ENCODE results near the gene COL19A1.

DNA sequence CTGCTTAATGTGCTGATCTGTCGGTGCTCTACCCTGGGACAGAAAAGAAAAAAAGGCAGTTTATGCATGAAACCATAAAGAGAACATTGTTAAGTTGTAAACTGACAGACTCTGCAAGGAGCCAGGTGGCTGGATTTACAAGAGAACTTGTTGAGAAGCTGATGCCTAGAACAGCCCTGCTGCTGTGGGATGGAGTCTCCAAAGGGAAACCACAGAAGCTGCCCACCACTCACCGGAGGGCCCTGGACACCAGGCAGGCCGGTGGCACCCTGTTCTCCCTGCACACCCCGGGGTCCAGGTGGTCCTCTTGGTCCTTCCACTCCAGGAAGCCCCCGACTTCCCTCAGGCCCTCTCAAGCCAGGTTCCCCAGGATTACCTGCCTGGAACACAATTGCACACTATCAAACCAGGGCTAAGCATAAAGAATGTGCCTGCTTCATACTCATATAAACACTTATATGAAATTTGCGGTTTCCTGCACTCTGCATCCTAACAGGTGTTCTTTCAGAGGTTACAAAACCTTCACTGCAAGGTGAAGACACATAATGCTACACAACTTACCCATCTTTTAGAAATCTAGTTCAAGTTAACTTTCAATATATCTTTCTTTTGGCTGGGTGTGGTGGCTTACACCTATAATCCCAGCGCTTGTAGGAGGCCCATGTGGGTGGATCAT, 368.3 kb downstream of the COL19A1 start:
- no peak for TF ChIP-seq POLR2AphosphoS5 (IDR thresholded peaks at IDR 0.05; ENCODE audit: low read depth, low read length)
- TF ChIP-seq, protein P1, sequence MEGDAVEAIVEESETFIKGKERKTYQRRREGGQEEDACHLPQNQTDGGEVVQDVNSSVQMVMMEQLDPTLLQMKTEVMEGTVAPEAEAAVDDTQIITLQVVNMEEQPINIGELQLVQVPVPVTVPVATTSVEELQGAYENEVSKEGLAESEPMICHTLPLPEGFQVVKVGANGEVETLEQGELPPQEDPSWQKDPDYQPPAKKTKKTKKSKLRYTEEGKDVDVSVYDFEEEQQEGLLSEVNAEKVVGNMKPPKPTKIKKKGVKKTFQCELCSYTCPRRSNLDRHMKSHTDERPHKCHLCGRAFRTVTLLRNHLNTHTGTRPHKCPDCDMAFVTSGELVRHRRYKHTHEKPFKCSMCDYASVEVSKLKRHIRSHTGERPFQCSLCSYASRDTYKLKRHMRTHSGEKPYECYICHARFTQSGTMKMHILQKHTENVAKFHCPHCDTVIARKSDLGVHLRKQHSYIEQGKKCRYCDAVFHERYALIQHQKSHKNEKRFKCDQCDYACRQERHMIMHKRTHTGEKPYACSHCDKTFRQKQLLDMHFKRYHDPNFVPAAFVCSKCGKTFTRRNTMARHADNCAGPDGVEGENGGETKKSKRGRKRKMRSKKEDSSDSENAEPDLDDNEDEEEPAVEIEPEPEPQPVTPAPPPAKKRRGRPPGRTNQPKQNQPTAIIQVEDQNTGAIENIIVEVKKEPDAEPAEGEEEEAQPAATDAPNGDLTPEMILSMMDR (IDR thresholded peaks at IDR 0.05) = no peak
- TF ChIP-seq EZH2phosphoT487 (IDR thresholded peaks at IDR 0.05; ENCODE audit: borderline replicate concordance, low read depth) = no peak
- TF ChIP-seq RFX5 (IDR thresholded peaks at IDR 0.05; ENCODE audit: low read length) = no peak
- TF ChIP-seq, protein P2, sequence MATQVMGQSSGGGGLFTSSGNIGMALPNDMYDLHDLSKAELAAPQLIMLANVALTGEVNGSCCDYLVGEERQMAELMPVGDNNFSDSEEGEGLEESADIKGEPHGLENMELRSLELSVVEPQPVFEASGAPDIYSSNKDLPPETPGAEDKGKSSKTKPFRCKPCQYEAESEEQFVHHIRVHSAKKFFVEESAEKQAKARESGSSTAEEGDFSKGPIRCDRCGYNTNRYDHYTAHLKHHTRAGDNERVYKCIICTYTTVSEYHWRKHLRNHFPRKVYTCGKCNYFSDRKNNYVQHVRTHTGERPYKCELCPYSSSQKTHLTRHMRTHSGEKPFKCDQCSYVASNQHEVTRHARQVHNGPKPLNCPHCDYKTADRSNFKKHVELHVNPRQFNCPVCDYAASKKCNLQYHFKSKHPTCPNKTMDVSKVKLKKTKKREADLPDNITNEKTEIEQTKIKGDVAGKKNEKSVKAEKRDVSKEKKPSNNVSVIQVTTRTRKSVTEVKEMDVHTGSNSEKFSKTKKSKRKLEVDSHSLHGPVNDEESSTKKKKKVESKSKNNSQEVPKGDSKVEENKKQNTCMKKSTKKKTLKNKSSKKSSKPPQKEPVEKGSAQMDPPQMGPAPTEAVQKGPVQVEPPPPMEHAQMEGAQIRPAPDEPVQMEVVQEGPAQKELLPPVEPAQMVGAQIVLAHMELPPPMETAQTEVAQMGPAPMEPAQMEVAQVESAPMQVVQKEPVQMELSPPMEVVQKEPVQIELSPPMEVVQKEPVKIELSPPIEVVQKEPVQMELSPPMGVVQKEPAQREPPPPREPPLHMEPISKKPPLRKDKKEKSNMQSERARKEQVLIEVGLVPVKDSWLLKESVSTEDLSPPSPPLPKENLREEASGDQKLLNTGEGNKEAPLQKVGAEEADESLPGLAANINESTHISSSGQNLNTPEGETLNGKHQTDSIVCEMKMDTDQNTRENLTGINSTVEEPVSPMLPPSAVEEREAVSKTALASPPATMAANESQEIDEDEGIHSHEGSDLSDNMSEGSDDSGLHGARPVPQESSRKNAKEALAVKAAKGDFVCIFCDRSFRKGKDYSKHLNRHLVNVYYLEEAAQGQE (IDR thresholded peaks at IDR 0.05; ENCODE audit: low read depth, low read length) = no peak
- TF ChIP-seq, protein P3, sequence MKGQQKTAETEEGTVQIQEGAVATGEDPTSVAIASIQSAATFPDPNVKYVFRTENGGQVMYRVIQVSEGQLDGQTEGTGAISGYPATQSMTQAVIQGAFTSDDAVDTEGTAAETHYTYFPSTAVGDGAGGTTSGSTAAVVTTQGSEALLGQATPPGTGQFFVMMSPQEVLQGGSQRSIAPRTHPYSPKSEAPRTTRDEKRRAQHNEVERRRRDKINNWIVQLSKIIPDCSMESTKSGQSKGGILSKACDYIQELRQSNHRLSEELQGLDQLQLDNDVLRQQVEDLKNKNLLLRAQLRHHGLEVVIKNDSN (IDR thresholded peaks at IDR 0.05; ENCODE audit: borderline replicate concordance, low read depth) = no peak
- no peak for TF ChIP-seq JUND (IDR thresholded peaks at IDR 0.05)
- no peak for TF ChIP-seq TAF1 (IDR thresholded peaks at IDR 0.05; ENCODE audit: borderline replicate concordance, low read depth, low read length)
- no peak for TF ChIP-seq GABPA (IDR thresholded peaks at IDR 0.05; ENCODE audit: low read depth)
- TF ChIP-seq RAD21 (IDR thresholded peaks at IDR 0.05; ENCODE audit: low read length) = no peak
- TF ChIP-seq YY1 (IDR thresholded peaks at IDR 0.05; ENCODE audit: low read depth) = no peak
- no peak for TF ChIP-seq SMC3 (IDR thresholded peaks at IDR 0.05; ENCODE audit: low read depth, low read length)
- TF ChIP-seq NRF1 (IDR thresholded peaks at IDR 0.05; ENCODE audit: low read depth, low read length) = no peak
- TF ChIP-seq TCF12 (IDR thresholded peaks at IDR 0.05) = no peak

Data from SK-N-SH (cell line).